SH-SY5Y (cell line): ENCODE measurements around the gene VAV2.

Experiments
- GATA2 ChIP-seq: IDR thresholded peaks from 2 replicates; pipeline ENCODE4 v1.6.1; 2011; ENCODE audit warnings: mild to moderate bottlenecking, low read depth, low read length
- GATA3 ChIP-seq: IDR thresholded peaks from 2 replicates; pipeline ENCODE4 v1.6.1; 2011; ENCODE audit warnings: low read depth, mild to moderate bottlenecking, low read length, moderate library complexity

- no peak for TF ChIP-seq GATA3
- no peak for TF ChIP-seq GATA2
Measured at GRCh38 chr9:133981958-133982681, 10.0 kb downstream of the VAV2 start.
